Right lobe of liver (tissue), 4 donors: ENCODE data around the gene PITPNB.

Experiments used
- CTCF ChIP-seq, 4 donors: fragments of 200-600 bp in 3 of 4; fragments of 450-650 bp in 1 of 4; IDR thresholded peaks; one replicate each; pipeline versions ENCODE4 v1.5.1 to v1.8.0; 2016 to 2022; ENCODE audit warnings: antibody characterized with exemption in 4 of 4, mild to moderate bottlenecking in 2 of 4
- POLR2A ChIP-seq: fragments of 450-650 bp; IDR thresholded peaks from one replicate; pipeline ENCODE4 v1.6.1; 2017; ENCODE audit warnings: antibody characterized with exemption, mild to moderate bottlenecking
- donor health status: DM: no; HTN: no; CAD: no.
- donor health status: DM: no; HTN: no; CAD: no.
- donor health status: DM: no; HTN: yes; CAD: no.

DNA sequence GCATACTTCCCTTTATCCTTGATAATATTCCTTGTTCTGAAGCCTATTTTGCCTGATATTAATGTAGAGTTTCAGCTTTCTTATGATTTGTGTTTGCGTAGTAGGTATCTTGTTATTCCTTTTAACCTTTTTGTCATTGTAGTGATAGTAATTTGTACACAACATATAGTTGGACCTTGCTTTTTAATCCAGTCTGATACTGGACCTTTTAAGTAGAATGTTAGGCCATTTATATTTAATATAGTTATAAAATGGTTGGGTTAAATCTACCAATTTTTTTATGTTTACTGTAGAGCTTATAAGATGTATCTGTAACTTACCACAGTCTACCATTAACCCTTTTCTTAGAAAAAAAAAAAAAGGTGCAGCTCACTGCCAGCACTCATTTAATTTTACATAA, 8.6 kb upstream of the PITPNB start:
- no peak for TF ChIP-seq CTCF (IDR thresholded peaks at IDR 0.05)
- TF ChIP-seq POLR2A = no peak
